Hypothalamus (tissue), 51 donors: ENCODE data around the gene DMBX1.

Source experiments
- DNase-seq, 51 donors: peaks; one replicate each; lab custom pipeline; 2025; lab: John Stamatoyannopoulos, UW

Gene DMBX1

DNA sequence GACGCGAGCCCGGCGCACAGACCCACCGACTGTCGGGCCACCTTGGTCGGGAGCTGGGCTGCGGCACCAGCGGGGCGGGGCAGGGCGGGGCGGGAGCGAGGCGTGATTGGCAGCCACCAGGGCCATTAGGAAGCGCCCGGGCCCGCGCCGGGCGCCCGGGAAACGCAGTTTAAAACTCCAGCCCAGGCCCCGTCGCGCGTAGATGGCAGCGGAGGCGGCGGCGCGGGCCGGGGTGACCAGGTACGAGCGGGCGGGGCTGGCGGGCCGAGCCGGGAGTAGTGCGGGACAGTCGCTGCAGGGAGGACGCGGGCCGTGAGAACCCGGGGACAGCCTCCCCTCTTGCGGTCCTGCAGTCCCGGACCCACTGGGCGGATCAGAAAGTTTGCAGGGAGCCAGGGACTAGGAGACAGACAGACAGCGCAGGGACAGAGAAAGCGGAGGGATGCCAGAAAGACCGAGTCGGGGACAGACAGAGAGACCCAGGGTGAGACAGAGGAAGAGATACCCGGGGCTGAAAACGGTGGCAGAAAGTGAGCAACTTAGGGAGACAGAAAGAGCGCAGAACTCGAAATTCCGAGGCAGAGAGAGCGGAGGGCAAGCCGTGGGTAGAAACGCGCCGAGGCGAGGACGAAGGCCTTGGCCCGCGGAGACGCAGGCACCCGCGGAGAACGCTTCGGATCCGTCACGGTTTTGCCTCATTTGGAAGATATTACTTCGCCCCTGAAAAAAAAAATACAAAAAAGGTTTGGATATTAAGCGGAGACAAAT, at the start of gene DMBX1:
Gene DMBX1 (plus strand): TSS at position 199 of the 768 bp plus-strand sequence. CDS start 17,175 bp downstream, outside the sequence.
- no peak for DNase-seq

DNA sequence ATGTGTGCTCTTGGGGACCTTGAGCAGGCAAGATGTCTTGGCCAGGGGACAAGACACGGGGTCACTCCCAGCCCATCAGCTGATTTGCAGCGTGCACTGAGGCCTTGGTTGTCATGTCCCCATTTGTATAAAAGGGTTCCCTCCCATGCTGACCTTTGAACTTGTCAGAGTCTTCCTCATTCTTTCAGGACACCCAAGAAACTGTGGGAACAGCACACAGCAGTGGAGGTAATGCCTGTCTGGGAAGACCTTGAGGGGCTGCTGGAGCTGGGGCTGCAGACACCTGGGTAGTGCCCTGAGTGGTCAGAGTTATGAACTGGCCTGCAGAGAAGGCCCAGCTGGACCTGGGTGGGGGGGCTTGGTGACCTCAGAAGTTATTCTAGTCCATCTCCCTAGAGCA, 49.2 kb upstream of the DMBX1 start:
- DNase-seq: no peak

DNA sequence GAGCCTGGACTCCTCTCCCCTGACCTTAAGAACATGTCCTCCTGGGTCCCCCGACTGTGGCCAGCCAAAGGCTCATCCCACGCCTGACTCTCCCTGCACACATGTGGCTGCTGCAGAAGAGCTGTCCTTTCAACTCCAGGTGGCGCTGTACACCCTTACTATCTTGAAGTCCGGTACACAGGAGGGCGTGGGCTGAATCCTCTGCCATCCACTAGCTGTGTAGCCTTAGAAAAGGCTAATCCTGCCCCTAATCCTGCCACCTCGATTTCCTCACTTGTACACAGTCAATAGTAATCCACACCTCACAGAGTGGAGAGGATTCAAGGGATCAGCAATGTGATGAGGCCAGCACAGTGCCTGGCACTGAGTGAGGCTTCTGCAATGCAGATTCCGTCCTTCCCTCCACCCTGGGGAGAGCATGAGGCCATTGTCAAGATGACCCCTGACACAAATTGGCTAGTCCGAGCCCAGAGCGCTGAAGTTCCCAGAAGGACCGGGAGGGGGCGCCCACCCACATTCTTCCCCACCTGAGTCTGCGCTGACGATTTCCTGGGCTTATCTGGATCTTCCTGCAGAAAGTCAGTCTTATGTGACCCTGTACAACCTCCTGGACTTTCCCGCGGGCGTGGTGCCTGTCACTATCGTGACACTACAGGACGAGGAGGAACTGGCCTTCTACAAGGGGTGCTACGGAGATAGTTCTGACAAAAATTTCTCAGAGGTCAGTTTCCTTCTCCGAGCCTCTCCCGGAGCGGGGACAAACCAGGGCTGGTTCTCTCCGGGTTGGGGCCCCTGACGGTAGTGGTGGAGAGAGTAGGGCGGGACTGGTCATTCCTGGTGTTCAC, 47.1 kb upstream of the DMBX1 start:
- DNase-seq: peak in 47 of 51 donors; percentile 3 to 71 (median 34)

DNA sequence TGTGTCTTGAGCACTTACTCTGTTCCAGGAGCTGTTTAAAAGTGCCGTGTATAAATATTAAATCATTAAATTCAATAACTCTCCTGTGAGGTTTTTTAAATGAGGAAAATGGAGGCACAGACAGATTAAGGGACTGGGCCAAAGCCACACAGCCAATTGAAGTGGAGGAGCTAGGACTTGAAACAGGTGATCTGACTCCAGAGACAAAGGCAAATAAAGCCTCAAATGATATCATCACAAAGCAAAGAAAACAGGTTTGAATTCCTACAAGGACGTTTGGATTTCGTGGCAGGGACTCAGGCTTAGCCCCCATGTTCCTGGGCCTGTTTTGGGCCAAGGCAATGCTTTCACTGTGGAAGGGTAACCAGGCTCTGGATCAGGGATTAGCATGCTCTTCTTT, 45.2 kb upstream of the DMBX1 start:
- no peak for DNase-seq

DNA sequence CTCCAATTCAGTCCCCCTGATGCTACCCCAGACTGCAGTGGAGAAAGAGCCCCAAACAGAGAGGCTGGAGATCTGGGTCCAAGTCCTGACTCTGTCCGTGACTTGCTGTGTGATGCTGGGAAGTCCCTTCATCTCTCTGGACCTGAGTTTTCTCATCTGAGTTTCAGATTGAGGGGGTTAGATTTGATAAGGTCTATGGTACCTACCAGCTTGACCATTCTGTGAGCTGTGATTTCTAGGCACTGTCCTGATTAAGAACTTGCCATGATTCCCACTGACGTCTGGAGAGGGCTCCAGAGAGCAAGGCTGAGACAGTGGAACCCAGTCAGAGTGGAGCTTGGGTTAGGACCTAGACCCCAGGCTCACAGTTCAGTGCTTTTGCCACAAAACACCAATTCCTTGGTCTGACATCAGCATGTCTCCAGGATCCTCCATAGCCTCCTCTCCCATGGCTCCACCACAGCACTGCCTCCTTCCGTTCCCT, 43.8 kb upstream of the DMBX1 start:
- DNase-seq: no peak

DNA sequence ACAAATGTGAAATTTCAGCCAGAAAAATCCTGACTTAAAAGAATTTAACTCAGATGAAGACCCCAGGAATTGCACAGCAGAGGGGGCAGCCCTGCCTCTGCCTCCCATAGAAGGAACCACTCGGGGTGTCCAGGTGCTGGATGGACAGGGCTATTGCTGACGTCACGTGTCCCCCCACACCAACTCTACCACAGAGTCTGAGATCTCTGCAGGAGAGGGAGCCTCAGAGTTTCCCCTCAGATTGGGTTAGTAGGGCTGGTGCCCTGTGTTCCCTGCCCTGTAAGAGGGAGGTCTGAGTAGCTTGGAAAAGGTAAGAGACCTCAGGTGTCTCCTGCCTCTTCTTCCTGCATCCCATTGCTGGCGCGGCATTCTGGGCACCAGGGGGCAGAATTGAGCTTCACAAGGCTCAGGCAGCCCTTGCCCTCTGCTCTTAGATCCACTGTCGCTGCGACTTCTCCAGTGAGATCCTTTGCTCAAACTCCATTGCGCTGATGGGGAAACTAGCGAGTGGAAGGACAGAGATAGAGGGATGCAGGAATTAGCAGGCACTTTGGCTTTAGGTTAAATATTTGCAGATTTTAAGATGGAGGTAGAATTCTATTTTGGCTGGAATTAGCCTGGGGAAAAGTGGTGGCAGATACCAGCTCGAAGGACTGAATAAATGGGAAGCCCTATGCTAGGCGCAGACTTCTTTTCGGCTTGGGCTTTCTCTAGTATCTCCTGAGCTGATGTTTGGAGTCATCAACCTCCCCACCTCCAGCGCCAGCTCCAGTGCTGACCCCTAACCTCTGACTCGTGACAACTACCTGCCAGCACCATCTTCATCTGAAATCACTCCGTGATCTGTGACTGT, 42.8 kb upstream of the DMBX1 start:
- peak in 45 of 51 donors; percentile 6 to 83 (median 40) for DNase-seq

DNA sequence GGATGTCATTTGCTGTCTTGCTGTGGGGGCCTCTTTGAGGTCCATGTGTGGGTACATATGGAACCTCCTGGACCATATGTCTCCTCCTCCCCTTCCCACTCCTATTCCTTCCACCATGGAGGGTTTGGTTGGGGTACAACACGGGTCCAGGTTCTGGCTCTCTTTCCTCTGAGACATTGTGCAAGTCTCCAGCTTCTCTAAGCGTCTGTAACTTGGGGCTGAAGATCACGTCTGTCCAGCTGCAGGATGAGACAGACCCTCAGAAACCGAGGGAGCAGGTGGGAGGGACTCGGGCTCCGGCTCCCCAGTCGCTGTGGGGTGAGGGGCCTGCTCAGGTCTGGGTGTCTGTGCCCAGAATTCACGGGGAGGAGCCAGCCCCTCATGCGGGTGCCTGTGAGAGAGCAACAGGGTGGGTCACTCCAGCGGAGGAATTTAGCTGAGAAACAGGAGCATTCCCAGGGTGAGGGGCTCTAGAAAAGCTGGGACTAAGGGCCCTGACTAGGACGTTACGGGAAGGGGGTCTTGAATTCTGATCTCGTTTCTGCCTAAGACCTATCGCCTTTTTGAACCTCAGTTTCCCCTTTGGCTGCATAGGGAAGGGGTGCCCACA, 42.0 kb upstream of the DMBX1 start:
- no peak for DNase-seq

DNA sequence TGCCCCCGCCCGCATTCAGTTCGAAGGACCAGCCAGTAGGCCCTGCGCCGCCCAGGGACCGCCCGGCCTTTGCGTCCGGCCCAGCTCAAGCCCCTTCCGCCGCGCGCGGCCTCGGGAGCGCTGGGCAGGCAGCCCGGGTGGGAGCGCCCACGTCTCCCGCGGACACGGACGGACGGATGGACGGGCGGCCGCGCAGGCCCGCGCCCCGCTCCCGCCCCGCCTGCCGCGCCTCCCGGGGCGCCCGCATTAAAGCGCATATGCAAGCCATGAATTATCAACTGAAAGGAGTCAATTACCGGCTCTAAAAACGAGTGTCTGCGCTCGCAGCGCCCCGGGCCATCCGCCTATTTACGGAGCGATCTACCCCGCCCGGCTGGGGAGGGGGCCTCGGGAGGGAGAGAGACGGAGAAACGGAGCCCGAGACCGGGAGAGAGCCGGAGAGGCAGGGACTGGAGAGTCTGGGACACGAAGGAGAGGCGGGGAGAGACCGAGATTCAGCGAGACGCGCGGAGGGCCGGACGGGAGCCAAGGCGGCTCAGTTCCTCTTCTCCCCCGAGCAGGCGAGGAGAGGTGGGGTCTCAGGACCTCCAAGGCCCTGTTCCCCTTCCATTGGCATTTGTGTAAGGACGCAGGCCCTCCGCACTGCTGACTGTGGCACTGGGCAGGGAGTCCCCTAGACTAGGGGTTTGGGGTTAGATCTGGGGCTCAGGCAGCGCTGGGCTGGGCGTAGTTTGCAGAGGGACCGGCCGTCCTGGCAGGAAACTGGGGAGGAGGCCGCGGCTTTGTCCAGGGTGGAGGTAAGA, 41.3 kb upstream of the DMBX1 start:
- no peak for DNase-seq

DNA sequence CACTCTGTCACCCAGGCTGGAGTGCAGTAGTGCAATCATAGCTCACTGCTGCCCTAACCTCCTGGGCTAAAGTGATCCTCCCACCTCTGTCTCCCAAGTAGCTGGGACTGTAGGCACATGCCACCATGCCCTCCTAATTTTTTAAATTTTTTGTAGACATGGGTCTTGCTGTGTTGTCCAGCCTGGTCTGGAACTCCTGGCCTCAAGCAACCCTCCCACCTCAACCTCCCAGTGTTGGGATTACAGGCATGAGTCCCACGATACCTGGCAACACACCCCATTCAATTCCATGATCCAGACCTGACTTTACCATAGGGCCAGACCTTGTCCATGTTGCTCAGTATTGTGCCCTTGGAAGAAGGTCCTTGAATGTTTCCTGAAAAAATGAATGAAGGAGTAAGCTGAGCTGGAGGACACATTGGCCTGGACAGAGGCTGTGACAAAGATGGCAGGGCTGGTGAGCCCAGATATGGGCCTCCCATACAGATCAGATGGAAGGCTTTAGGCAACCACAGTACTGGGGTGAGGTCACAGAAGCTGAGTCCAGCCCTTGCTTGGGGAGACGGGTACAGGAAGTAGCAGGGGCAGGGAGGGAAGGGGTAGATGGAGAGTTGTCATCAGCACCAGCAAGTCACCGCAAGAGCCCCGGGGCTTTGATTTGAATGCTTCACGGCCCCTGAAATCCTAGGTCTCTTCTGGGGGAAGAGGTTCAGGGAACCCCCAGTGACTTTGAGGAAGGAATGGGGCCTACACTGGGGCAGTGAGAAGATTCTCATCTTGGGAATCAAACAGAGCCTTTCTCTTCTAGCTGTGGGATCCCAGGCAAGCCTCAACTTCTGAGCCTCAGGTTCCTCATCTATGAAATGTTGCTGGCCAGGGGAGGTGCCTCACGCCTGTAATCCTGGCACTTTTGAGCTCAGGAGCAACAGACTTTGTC, 40.1 kb upstream of the DMBX1 start:
- no peak for DNase-seq

DNA sequence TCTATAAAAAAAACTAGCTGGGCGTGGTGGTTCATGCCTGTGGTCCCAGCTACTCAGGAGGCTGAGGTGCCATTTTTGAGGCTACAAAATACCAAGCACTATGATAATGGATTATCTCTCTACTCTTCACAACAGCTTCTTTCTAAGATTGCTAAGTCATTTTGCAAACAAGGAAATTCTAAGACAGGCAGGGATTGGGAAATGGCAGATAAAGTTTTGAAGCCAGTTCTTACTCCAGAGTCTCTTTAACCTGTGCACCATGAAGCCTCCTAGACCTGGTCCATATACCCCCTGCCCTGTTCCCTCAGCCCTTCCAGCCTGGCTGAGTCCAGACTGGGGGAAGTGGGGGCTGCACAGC, 39.5 kb upstream of the DMBX1 start:
- DNase-seq: no peak

DNA sequence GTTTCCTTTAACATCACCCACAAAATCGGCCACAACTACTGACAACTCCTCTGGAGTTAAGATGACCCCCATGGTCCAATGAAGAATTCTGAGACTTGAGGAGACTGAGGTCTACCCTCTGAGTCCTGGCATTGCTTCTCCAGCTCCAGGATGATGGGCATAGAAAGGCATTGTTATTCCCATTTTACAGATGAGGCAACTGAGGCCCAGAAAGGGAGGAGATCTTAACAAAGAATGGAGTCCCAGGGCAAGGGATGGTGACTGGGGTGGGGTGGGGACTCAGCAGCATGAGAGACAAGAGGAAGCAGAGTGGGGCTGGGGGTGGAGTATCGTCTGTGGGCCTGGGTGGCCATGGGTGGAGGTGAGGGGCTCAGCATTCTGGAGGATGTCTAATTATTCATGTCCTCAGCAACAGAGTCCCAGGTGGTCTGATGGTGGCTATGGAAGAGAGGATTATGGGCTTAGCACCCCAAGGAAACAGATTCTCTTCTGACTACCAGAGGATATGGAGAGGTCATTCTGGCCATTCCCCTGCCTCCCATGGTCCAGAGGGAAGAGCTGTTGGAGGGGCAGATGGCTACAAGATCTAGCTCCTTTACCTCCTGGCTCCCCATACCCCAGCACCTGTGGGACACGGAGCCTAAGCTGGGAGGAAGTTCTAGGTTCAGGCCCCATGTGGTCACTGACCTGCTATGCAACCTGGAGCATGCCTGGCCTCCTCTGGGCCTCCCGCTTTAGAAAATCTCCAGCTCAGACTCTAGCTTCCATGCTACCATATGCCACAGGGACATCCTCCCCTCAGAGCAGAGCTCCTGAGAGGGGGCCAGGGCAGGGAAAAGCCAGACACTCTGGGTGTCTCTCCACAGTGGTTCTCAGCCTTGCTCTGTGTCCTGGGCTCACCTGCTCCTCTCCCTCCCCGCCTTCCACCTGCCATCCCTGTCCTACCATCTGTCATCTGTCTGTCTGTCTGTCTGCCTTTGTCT, 37.4 kb upstream of the DMBX1 start:
- DNase-seq: no peak

DNA sequence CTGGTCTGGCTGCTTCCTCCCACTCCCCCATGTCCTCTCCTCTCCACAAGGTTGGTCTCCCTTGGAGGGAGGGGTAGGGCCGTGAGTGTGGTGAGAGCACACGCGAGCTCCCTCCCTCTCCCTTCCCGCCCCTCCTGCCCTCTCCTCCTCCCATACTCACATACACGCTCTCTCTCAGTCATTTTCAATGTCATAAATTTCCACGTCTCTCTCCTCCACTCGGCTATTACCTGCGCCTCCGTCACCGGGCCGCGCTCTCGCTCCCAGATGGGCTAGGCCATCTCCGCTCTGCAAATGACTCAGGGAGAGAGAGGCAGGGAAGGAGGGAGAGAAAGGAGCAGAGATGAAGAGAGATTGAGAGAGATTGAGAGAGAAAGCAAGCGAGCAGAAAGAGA, 36.7 kb upstream of the DMBX1 start:
- no peak for DNase-seq

DNA sequence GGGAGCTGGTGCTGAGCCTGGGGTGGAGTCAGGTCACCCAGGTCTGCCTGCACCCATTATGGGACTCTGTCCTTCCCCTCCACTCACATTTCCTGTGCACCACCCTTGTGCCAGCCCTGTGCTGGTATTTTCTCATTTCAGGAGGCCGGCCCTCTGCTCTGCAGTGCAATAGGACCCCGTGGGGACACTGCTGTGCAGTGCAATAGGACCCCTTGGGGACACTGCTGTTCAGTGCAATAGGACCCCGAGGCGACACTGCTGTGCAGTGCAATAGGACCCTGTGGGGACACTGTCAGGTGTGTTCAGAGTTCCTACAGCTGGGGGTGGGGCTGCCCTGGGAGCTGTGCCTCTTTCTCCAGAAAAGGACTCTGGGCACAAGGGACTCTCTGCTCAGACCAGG, 36.2 kb upstream of the DMBX1 start:
- no peak for DNase-seq

DNA sequence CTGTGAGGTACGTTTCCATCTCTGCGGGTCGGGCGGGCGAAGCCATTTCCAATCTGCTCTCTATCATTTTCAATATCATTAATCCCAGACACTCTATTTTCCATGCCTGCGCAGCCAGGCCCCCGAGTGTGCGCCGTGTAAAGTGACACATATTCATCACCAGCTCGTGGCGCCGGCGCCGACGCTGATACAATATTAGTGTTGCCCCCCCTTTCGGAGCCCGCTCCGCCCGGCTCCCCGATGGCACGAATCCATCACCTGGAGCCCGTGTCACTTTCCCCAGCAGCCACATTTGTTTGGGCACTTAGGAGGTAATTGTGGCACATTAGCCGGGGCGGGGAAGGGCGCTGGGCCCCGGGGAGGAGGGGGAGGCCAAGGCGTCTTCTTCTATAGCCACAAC, 33.7 kb upstream of the DMBX1 start:
- DNase-seq: no peak

DNA sequence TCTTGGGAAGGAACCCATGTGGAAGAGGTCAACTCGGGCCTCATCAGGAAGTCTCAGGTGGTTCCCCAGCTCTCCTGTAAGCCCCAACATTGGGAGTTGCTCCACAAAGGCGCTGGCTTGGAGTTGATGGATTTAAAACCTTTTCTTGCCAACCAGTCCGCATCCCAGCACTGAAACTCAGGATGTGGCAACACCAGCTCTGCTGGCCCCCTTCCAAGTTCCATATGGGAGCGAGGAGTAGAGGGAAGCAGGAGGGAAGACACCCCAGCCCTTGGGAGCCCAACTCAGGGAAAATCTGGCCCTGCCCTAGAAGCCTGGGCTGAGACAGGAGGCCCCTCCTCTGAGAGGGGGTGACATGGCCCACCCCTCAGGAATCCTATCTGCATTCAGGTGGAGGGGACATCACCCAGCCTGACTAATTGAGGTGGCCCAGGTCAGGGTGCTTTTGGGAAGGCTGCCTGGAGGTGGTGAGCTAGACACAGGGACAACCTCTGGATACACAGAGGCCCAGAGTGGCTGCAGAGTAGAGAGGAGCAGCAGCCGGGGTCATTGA, 33.1 kb upstream of the DMBX1 start:
- DNase-seq: no peak

DNA sequence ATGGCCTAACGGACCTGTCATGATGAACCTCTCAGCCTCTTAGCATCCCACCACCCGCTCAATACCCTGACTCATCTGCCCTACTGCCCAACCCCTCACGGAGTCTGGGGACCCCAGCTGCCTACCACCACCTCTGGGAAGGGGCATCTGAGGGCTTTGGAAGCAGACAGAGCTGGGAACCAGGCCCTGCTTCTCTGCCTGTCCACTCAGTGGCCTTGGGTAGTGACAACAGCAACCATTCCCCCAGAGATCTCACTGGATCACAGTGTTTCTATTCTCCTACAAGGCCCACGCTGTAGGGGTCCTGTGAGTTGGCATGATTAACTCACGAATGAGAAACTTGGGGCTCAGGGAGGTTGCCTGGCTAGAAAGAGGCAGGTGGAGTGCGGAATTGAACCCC, 32.5 kb upstream of the DMBX1 start:
- DNase-seq: no peak

DNA sequence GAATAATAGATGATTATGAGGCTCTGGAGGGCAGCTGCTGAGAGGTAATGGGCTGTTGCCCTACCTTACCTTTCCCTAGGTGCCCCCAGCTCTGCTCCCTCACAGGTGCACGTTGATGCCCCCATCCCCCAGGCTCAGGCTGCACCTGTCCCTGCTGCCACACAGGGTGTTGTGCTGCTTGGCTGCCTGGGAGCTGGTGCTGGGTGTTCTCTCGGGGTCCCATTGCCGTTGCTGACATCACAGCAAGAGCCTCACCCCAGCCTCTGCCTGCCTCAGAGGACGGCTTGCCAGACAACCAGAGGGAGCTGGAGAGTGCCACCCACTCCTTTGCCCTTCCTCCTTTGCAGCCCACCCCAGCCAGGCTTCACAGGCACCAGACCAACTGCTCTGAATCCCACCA, 31.4 kb upstream of the DMBX1 start:
- DNase-seq: no peak
